GM21526 (cell line): ENCODE data around the gene BOLA2B.
"Not testable (repeated sequence)": the region's sequence is repeated elsewhere in the genome, so short reads cannot be mapped to it uniquely, and the experiment has no call there.

Experiments
- ATAC-seq: cut with Tn5 transposase; IDR thresholded peaks from one replicate; pipeline ENCODE4 v1.9.1; 2021; ENCODE audit warnings: moderate library complexity; ENCODE audit not compliant: unreplicated experiment, low FRiP score

The BOLA2B gene

DNA sequence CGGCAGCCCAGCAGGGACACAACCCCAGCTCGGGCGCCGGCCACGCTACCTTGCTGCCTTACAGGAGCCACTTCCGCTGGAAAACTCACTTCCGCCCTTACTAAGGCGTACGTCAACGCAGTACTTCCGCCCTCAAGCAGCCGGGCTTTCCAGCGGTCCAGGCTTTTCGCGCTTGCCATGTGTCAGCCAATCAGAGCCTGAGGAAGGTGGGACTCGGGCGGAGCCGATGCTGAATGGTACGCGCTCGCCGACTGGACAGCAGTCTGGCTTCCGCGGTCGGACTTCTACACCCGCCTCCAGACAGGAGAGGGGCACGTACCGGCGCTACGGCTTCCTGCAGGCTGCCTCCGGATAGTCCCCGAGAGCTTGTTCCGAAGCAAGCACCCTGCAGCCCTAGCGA is at the start of gene BOLA2B, which contains the start of gene SLX1A:
Gene BOLA2B (minus strand): TSS at position 52 of the 400 bp plus-strand sequence. CDS start 71 bp downstream, outside the sequence.
Gene SLX1A (plus strand): TSS at position 261 of the 400 bp plus-strand sequence. CDS start 210 bp downstream, outside the sequence.
- peak; percentile 70 for ATAC-seq

DNA sequence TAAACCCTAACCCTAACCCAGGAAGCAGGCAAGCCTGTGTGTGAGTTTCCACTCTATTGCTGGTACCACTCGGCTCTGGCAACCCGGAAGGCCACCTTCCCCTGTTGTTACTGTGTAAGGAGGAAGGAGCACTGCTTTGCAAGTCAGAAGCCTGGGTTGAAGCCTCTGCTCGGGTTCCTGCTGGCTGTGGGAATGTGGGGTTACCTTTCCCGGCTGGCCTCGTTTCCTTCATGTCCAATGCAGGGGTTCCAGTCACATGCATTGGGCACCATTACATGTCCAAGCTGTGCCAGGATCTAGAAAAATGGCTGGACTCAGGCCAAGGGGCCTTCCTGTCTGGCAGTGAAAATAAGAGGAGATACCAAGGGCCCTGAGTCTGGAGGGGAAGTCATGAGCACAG is 23.6 kb upstream of the BOLA2B start:
- not testable (repeated sequence) for ATAC-seq

DNA sequence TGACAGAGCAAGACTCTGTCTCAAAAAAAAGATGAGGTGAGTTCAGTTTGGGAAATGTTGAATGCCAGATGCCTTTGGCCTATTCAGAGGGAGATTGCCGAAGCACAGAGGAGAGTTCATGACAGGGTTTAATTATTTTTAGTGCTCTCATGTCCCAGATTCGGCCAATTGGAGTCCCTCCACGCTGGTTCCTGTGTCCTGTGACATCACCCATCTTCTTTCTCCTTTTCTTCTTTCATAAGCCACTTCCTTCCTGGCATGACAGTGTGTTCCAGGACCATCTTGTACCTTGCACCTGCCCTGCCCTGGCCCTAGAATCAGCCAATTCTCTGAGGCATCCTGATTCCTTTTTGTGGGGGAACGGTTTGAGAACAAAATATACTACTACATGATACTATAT is 17.9 kb upstream of the BOLA2B start:
- ATAC-seq = not testable (repeated sequence)

DNA sequence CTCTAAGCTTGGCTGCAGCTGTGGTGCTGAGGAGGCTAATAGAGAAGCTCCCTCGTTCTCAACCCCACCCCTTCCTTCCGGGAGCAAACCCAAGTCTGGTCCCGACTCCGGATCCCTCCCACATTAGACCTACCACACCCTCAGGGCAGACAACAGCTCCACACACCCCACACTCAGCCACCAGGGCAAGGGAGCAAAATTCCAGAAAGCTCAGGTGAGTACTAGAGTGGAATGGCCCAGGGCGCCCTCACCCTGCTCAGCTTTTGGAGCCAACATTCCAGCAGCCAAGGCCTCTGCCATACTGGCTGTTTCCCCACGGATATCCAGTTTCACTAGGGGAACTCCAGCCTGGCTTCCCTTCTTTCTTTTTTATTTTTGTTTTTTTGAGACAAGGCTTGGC is 15.6 kb upstream of the BOLA2B start:
- ATAC-seq = not testable (repeated sequence)

DNA sequence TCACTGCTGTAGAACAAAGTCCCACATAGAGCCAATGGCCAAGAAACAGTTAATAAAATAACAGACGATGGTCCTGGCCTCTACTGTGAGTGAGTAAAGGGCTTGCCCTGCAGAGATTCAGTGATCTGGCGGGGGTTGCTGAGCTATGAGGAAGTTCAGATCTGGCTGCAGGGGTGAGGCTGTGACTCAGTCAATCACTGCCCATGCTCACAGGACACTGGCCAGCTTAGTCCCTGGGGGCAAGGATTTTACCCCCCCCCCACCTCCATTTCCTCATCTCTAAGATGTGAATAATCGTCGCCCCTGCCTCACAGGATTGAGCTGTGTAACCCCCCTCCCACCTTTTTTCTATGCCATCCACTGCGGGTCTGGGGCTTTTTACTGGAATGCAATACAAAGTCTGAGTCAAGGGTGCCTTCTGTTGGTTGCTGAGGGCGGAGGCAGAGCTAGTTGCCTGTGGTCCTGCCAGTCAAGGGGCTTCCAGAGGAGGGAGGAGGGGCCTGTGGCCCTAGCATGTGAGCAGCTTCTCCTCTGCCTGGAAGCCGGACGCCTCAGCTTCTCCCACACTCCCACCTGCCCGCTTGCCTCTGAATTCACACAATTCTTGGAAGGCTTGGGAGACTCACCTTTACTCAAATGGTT is 13.7 kb upstream of the BOLA2B start:
- not testable (repeated sequence) for ATAC-seq

DNA sequence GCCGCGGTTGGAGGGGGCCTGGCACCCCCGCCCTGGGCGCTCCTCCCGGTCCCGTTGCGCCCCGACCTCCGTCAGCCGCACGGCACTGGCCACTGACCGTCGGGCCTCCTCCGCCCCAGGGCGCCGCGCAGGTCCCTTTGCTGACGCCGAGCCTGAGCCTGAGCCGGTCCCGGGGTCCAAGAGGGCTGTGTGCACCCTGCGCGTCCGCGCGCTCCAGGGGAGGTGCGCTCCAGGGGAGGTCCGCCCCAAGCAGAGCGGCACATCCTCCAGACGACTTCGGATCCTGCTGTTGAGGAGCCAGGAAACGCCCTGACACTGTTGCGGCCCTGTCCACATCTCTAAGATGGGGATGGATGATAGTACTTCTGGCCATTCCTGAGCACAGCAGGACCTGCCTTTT is 12.8 kb upstream of the BOLA2B start:
- not testable (repeated sequence) for ATAC-seq

DNA sequence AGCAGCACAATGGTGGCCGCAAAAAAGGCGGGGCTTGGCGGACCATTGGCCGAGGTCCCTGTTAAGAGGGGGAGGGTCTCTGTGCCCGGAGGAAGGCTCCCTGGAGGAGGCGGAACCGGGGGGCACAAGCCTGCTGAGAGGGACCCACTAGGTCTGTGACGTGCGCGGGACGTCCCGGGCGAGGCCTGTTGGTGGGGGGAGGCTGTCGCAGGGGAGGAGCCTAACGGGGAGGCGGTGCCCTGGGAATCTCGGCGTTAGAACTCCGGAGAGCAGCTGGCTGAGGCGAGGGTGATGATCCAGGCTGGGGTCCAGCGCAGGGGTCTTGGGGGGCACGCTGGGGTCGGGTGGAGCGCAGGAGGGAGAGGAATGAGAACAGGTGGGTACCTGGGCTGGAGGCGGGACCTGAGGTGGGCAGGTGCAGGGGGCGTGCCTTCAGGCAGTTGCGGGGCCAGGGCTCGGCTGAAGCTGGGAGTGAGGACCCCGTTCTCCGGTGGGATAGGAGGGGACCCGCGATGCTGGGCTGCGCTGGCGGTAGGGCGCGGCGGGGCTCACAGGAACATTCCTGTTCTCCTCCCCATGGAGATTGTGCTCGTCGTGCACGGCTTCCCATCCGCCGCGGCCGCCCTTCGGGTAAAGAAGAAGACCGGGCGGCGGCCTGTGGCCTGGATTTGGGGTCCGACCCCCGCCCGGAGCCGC is 12.2 kb upstream of the BOLA2B start:
- ATAC-seq = not testable (repeated sequence)

DNA sequence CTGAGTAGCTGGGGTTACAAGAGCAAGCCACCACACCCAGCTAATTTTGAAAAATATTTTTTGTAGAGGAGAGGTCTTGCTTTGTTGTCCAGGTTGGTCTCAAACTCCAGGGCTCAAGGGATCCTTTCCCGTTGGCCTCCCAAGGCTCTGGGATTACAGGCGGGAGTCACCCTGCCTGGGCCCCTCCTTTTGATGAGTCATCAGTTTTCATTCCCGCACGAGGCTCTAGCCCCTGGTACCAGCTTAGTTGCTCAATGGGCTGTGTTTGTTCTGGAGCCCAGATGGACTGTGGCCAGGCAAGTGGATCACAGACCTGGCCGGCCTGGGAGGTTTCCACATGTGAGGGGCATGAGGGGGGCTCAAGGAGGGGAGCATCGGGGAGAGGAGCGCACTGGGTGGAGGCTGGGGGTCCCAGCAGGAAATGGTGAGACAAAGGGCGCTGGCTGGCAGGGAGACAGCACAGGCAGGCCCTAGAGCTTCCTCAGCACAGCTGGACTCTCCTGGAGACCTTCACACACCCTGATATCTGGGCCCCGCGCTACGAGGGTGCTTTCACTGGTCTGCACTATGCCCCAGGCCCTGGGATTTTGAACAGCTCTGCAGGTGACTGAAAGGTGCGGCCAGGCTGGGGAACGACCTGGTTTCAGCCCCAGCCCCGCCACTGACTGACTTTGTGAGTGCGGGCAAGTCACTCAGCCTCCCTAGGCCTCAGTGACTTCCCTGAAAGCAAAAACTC is 6.3 kb upstream of the BOLA2B start:
- not testable (repeated sequence) for ATAC-seq

DNA sequence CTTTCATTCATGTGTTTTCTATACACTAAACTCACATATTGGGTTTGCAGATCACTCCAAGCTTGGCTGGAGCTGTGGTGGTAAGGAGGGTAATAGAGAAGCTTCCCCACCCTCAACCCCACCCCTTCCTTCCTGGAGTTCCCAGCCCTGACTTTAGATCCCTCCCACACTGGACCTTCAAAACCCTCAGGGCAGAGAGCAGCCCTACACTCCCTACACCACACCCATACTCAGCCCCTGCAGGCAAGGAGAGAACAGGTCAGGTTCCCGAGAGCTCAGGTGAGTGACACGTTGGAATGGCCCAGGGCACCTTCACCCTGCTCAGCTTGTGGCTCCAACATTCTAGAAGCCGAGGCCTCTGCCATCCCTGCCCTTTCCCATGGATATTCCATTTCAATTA is 5.6 kb upstream of the BOLA2B start, which contains the start of gene SULT1A3:
Gene SULT1A3 (plus strand): TSS at position 207 of the 400 bp plus-strand sequence. CDS start 1,474 bp downstream, outside the sequence.
- not testable (repeated sequence) for ATAC-seq

DNA sequence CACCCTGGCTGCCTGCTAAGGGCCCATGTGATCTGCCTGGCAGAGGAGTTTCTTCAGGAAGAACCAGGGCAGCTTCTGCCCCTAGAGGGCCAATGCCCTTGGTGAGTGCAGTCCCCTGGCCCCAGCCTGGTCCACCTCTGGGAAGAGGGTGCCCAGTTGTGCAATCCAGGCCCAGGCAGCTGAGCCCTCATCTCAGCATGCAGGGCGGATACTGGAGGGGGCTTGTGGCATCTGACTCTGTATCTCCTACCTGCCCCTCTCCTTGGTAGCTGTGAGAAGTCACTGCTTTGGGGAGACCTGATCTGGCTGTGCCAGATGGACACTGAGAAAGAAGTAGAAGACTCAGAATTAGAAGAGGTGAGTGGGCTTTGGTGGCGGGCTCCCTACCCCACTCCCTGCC is 3.5 kb upstream of the BOLA2B start:
- not testable (repeated sequence) for ATAC-seq

DNA sequence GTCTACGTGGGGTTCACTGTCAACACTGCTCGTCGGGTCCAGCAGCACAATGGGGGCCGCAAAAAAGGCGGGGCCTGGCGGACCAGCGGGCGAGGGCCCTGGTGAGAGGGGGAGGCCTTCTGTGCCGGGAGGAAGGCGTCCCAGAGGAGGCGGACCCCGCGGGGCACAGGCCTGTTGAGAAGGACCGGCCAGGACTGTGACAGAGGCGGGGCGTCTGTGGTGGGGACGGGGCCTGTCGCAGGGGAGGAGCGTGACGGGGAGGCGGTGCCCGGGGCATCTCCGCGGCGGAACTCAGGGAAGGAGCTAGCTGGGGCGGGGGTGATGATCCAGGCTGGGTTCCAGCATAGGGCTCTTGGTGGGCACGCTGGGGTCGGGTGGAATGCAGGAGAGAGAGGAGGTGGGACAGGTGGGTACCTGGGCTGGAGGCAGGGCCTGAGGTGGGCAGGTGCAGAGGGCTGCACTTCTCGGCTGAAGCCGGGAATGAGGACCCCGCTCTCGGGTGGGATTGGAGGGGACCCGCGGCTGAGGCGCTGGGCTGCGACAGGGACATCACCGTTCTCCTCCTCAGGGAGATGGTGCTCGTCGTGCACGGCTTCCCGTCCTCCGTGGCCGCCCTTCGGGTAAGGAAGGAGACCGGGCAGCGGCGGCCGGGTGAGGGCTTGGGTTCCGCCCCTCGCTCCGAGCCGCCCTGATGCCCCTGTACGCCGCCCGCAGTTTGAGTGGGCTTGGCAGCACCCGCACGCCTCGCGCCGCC is 883 bp upstream of the BOLA2B start:
- peak; percentile 43 for ATAC-seq

DNA sequence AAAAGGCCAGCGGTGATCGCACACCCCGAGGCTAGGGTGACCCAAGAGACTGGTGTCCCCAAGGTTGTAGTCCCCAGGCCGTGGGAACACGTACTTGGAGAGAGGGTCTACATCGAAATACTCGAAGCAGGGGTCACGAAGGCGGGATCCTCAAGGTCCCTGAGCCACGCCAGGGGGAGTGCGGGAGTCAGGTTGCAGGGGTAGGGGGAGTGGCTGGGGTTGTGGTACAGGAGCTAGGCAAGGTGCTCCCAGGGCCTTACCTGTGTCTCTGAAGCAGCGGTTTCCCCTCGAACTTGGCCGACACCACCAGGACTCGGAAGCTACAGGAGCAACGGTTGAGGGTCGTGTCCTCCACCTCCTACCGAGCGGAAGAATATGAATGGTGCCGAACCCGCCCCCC is 368 bp downstream of the BOLA2B start:
- ATAC-seq = peak; percentile 24

DNA sequence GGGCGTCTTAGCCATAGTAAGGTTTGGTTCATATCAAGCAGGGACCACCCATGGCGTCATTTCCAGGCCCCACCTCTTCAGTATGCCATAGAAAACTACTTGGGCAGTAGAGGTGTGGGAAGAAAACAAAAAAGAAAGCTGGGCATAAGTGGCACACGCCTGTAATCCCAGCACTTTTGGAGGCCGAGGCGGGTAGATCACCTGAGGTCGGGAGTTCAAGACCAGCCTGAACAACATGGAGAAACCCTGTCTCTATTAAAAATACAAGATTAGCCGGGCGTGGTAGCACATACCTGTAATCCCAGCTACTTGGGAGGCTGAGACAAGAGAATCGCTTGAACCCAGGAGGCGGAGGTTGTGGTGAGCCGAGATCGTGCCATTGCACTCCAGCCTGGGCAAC is 2.3 kb downstream of the BOLA2B start:
- not testable (repeated sequence) for ATAC-seq

DNA sequence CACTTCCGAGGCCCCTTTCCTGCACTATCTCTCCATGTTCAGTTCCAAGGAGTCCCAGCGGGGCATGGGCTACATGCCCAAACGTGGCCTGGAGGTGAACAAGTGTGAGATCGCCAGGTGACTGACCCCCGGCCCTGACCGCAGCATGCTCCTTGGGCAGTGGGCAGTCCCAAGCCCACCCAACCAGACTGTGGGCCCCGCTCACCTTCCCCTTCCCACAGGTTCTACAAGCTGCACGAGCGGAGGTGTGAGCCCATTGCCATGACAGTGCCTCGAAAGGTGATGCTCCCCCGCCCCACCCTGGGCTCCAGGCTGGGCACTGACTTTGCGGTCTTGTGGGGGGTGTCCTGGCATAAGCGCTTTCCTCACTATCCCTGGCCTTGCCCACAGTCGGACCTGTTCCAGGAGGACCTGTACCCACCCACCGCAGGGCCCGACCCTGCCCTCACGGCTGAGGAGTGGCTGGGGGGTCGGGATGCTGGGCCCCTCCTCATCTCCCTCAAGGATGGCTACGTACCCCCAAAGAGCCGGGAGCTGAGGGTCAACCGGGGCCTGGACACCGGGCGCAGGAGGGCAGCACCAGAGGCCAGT is 5.4 kb downstream of the BOLA2B start:
- no peak for ATAC-seq

DNA sequence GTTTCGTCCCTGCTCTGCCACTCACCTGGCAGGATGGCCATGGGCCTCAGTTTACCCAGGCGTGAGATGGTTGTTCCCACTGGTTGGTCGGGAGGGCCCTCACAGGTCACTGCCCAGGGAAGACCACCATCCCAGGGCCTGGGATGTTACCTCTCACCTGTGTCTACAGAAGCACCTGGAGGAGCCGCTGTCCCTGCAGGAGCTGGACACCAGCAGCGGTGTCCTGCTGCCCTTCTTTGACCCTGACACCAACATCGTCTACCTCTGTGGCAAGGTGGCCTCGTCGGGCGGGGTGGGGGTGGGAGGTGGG is 6.0 kb downstream of the BOLA2B start:
- no peak for ATAC-seq

DNA sequence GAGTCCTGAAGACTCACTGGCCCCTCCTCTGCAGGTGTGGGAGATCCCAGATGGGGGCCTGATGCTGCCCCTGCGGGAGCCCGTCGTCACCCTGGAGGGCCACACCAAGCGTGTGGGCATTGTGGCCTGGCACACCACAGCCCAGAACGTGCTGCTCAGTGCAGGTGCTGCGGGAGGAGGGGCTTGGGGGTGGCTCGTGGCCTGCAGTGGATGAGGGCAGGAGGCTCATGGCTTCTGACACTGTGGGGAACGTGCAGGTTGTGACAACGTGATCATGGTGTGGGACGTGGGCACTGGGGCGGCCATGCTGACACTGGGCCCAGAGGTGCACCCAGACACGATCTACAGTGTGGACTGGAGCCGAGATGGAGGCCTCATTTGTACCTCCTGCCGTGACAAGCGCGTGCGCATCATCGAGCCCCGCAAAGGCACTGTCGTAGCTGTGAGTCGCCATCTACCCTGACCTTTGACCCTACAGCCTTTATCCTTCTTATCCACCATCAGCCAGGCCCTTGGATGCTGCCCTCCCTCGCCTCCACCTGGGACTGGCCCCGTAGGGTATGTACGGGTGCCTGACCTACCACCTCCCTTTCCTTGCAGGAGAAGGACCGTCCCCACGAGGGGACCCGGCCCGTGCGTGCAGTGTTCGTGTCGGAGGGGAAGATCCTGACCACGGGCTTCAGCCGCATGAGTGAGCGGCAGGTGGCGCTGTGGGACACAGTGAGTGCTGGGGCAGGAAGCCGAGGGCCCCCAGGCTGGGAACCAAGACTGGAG is 6.5 kb downstream of the BOLA2B start:
- ATAC-seq = no peak

DNA sequence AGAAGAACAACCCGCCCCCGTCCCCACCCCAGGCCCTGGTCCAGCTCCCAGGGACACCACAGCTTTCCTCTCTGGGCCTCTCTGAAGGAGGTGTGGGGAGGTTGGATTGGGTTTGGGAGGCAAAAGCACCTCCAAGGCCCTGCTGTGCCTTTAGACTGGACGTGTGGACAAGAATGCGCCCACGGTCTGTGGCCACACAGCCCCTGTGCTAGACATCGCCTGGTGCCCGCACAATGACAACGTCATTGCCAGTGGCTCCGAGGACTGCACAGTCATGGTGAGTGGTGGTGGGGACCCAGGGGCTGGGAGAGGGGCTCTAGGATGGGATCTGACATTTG is 7.1 kb downstream of the BOLA2B start:
- no peak for ATAC-seq

DNA sequence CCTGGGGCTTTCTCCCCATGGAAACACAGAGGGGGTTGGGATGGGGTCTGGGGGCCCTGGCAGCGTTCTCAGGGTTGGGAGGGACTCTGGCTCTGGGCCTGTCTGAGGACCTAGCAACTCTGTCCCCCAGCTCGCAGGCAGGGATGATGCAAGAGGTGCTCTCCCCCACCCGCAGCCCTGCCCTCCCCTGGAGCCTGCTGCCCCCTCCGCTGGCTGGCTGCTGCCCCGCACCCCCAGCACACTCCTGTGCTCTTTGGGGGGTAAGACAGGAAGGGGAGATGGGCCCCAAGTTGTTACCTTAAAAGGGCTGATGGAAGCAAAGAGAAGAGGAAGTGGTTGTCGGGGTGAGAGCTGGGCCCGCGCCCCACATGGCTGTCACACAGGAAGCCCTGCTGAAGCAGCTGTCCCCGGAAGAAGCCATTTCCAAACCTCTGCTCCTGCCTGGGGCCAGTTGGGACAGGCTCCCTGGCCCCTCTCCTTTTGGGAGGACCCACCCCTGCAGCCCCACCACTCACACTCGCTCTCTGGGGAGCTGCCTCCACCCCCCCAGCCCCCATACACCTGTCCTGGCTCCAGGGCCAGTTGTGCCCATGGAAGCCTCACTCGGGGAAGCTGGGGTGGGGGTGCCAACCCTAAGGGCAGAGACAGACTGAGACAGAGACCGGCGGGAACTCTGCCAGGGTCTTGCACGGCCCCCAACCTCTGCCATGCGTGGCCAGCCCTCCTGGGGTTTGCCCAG is 7.6 kb downstream of the BOLA2B start:
- no peak for ATAC-seq
